Hepatocyte (in vitro differentiated cells): ENCODE measurements around the gene PCP4.

Experiments used
- CTCF ChIP-seq: fragments of 200-600 bp; sonication (generic); IDR thresholded peaks from 2 replicates; pipeline ENCODE4 v1.5.1; 2016; ENCODE audit warnings: antibody characterized with exemption, mild to moderate bottlenecking; ENCODE audit not compliant: poor library complexity
- EZH2 ChIP-seq: fragments of 200-600 bp; sonication (generic); IDR thresholded peaks from 2 replicates; pipeline ENCODE4 v1.6.1; 2016; ENCODE audit warnings: antibody characterized with exemption, mild to moderate bottlenecking, borderline replicate concordance

GRCh38 chr21:39958731-39959130 lies 91.5 kb downstream of the PCP4 start:
- TF ChIP-seq CTCF (no peak), EZH2 (no peak)
